GM19455 (cell line): ENCODE results near the gene PELI2.

Experiments used
- ATAC-seq: cut with Tn5 transposase; IDR thresholded peaks from one replicate; pipeline ENCODE4 v1.9.1; 2021; ENCODE audit not compliant: unreplicated experiment

PELI2 gene

GRCh38 chr14:56237398-56237797, 119.2 kb downstream of the PELI2 start:
- ATAC-seq = no peak

GRCh38 chr14:56241461-56241860, 123.2 kb downstream of the PELI2 start:
- ATAC-seq = no peak

- ATAC-seq = no peak
Measured at GRCh38 chr14:56243110-56243509, 124.9 kb downstream of the PELI2 start.

- ATAC-seq = no peak
Measured at GRCh38 chr14:56244138-56244789, 126.1 kb downstream of the PELI2 start.

GRCh38 chr14:56247495-56248200, 129.4 kb downstream of the PELI2 start:
- ATAC-seq = no peak

- ATAC-seq = no peak
Measured at GRCh38 chr14:56248442-56248841, 130.2 kb downstream of the PELI2 start.

GRCh38 chr14:56261046-56261445, 142.8 kb downstream of the PELI2 start:
- no peak for ATAC-seq

GRCh38 chr14:56262530-56262929, 144.3 kb downstream of the PELI2 start:
- ATAC-seq = no peak

GRCh38 chr14:56268039-56268438, 149.8 kb downstream of the PELI2 start:
- no peak for ATAC-seq

GRCh38 chr14:56268673-56269072, 150.5 kb downstream of the PELI2 start:
- ATAC-seq = no peak

GRCh38 chr14:56270921-56271320, 152.7 kb downstream of the PELI2 start:
- no peak for ATAC-seq

- ATAC-seq = no peak
Measured at GRCh38 chr14:56271970-56272369, 153.8 kb downstream of the PELI2 start.

- ATAC-seq = no peak
Measured at GRCh38 chr14:56273155-56273554, 154.9 kb downstream of the PELI2 start.

- ATAC-seq = no peak
Measured at GRCh38 chr14:56273951-56274350, 155.7 kb downstream of the PELI2 start.

- ATAC-seq = no peak
Measured at GRCh38 chr14:56274556-56274955, 156.3 kb downstream of the PELI2 start.

GRCh38 chr14:56276108-56276507, 157.9 kb downstream of the PELI2 start:
- ATAC-seq = no peak

GRCh38 chr14:56278383-56278782, 160.2 kb downstream of the PELI2 start:
- no peak for ATAC-seq

- ATAC-seq = no peak
Measured at GRCh38 chr14:56280843-56281242, 162.6 kb downstream of the PELI2 start.

- ATAC-seq = no peak
Measured at GRCh38 chr14:56282179-56282578, 164.0 kb downstream of the PELI2 start.

GRCh38 chr14:56284641-56285040, 166.4 kb downstream of the PELI2 start:
- ATAC-seq = no peak

- no peak for ATAC-seq
Measured at GRCh38 chr14:56289155-56289554, 170.9 kb downstream of the PELI2 start.

- ATAC-seq = no peak
Measured at GRCh38 chr14:56290195-56290594, 172.0 kb downstream of the PELI2 start.

GRCh38 chr14:56292970-56293369, 174.8 kb downstream of the PELI2 start:
- ATAC-seq = no peak
